CD4-positive, CD25-positive, alpha-beta regulatory T cell (primary cell): ENCODE data around the gene MTLN. TPM values are rescaled to one million over a fixed set of nuclear protein-coding genes. Genes with fewer than 3 reads are reported as not detected.
"Not testable (repeated sequence)": the region's sequence is repeated elsewhere in the genome, so short reads cannot be mapped to it uniquely, and the experiment has no call there.

ENCODE experiments used
- ATAC-seq, 2 donors: fragments of 150-1000 bp; cut with Tn5 transposase; one replicate each; pipeline ENCODE4 v1.10.0; 2021; ENCODE audit warnings: low read depth in 2 of 2, moderate number of reproducible peaks in 2 of 2, moderate library complexity in 1 of 2
- DNase-seq, 3 donors: peaks; one replicate each; pipeline versions ENCODE4 v3.0.0 to v3.0.0-alpha.2; 2012 to 2022; ENCODE audit warnings: mixed read lengths in 1 of 3
- H3K27ac ChIP-seq: one replicate; pipeline ENCODE4 v1.7.0; 2013; ENCODE audit warnings: mild to moderate bottlenecking, low read length; ENCODE audit not compliant: insufficient read depth, poor library complexity, severe bottlenecking
- H3K27me3 ChIP-seq: one replicate; pipeline ENCODE4 v1.7.0; 2013; ENCODE audit warnings: low read length; ENCODE audit not compliant: control insufficient read depth, insufficient read depth
- H3K36me3 ChIP-seq: one replicate; pipeline ENCODE4 v1.7.0; 2013; ENCODE audit warnings: mild to moderate bottlenecking, low read length, moderate library complexity; ENCODE audit not compliant: control insufficient read depth, insufficient read depth
- H3K4me1 ChIP-seq: 2 replicates; pipeline ENCODE4 v1.7.0; 2013; ENCODE audit warnings: mild to moderate bottlenecking, low read length; ENCODE audit not compliant: insufficient read depth, control insufficient read depth, poor library complexity, severe bottlenecking
- H3K4me3 ChIP-seq: one replicate; pipeline ENCODE4 v1.7.0; 2013; ENCODE audit warnings: low read depth, mild to moderate bottlenecking, low read length, moderate library complexity
- H3K9me3 ChIP-seq, 2 experiments: 1 replicate in 1 of 2; 2 replicates in 1 of 2; pipeline ENCODE4 v1.7.0; 2013; ENCODE audit warnings: low read length in 2 of 2, mild to moderate bottlenecking in 1 of 2, moderate library complexity in 1 of 2; ENCODE audit not compliant: control insufficient read depth in 2 of 2
- H3K27ac Mint-ChIP-seq, 3 donors: one replicate each; pipeline ENCODE4 v1.8.0; 2020 to 2022; ENCODE audit warnings: mild to moderate bottlenecking in 3 of 3, mixed read lengths in 3 of 3, moderate library complexity in 2 of 3
- H3K27me3 Mint-ChIP-seq: one replicate; pipeline ENCODE4 v1.8.0; 2022; ENCODE audit warnings: mild to moderate bottlenecking, mixed read lengths
- H3K36me3 Mint-ChIP-seq: one replicate; pipeline ENCODE4 v1.8.0; 2020; ENCODE audit warnings: mixed read lengths
- H3K4me1 Mint-ChIP-seq, 4 donors: one replicate each; pipeline ENCODE4 v1.8.0; 2020 to 2022; ENCODE audit warnings: mixed read lengths in 4 of 4, mild to moderate bottlenecking in 1 of 4
- H3K4me3 Mint-ChIP-seq, 4 donors: one replicate each; pipeline ENCODE4 v1.8.0; 2020 to 2022; ENCODE audit warnings: mild to moderate bottlenecking in 4 of 4, mixed read lengths in 4 of 4, moderate library complexity in 3 of 4
- H3K9me3 Mint-ChIP-seq, 7 donors: one replicate each; pipeline ENCODE4 v1.8.0; 2020 to 2022; ENCODE audit warnings: mixed read lengths in 7 of 7, mild to moderate bottlenecking in 3 of 7, moderate library complexity in 2 of 7
- polyA plus RNA-seq, 4 donors: library from polyadenylated mRNA; unstranded; fragments of 300-500 nt; fragmentation: Illumina TruSeq; gene quantifications; one replicate each; pipeline ENCODE4 v1.2.3, GENCODE V29; 2021
- total RNA-seq: library from RNA; stranded (reverse); gene quantifications from one replicate; pipeline ENCODE4 v1.2.3, GENCODE V29; 2022

The MTLN gene
- total and polyA plus RNA-seq, 5 donors from 2014 or later, result 22.9 to 112 (median 102) TPM

DNA sequence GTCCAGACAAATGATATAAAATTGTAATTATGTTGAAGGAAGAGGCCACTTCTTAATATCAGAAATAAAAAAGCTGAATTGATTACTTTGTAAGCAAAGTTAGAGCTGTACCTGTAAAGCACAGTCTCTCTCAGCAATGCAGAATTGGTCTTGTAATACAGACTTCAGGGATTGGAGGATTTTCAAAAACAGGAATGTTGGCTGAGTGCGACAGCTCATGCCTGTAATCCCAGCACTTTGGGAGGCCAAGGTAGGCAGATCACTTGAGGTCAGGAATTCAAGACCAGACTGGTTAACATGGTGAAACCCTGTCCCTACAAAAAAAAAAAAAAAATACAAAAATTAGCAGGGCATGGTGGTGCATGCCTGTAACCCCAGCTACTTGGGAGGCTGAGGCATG, 10.3 kb upstream of the MTLN start:
- H3K36me3 ChIP-seq, H3K9me3 ChIP-seq, DNase-seq, H3K4me1 ChIP-seq, H3K4me1 Mint-ChIP-seq, ATAC-seq, H3K27ac ChIP-seq, H3K27ac Mint-ChIP-seq, H3K4me3 ChIP-seq, H3K9me3 Mint-ChIP-seq, H3K36me3 Mint-ChIP-seq, H3K4me3 Mint-ChIP-seq: not testable (repeated sequence)
- peaks cover 36% of the 10 kb centered on the region for H3K27me3 ChIP-seq
- H3K27me3 Mint-ChIP-seq, result peaks cover 60% of the 10 kb centered on the region

- Mint-ChIP-seq H3K4me3 (no peak overlapping the region), H3K9me3 (peaks cover 0 to 7% (median 1%) of the 10 kb centered on the region in 7 donors), H3K36me3 (no peaks in the 10 kb centered on the region), H3K27ac (no peak overlapping the region), H3K4me1 (peaks cover 0 to 2% (median 0%) of the 10 kb centered on the region in 4 donors), H3K27me3 (peaks cover 57% of the 10 kb centered on the region)
- Histone ChIP-seq H3K4me1 (no peaks in the 10 kb centered on the region), H3K9me3 (no peaks in the 10 kb centered on the region), H3K36me3 (no peaks in the 10 kb centered on the region), H3K27me3 (peaks cover 36% of the 10 kb centered on the region), H3K4me3 (no peak overlapping the region), H3K27ac (no peak overlapping the region)
- ATAC-seq (no peak), DNase-seq (no peak)
Measured at GRCh38 chr2:110221938-110222337, 9.6 kb upstream of the MTLN start.

DNA sequence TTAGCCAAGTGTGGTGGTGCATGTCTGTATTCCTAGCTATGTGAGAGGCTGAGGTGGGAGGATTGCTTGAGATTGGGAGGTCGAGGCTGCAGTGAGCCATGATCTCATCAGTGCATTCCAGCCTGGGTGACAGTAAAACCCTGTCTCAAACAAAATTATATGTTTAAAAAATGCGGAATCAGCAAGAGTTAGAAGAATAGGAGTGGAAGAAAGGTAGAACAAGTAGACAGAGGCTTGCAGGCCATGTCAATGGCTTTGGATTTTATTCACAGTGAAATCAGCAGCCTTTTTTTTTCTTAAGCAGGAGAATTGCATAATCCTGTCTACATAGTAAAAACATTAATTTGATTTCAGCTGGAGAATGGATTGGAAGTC, 7.8 kb upstream of the MTLN start:
- no peaks in the 10 kb centered on the region for H3K9me3 ChIP-seq
- DNase-seq, result no peak
- H3K36me3 ChIP-seq, result no peaks in the 10 kb centered on the region
- Mint-ChIP-seq H3K9me3 (peaks cover 0 to 5% (median 0%) of the 10 kb centered on the region in 7 donors), H3K27ac (no peak overlapping the region), H3K27me3 (peaks cover 55% of the 10 kb centered on the region), H3K4me3 (no peak overlapping the region), H3K4me1 (no peaks in the 10 kb centered on the region), H3K36me3 (no peaks in the 10 kb centered on the region)
- H3K4me3 ChIP-seq, result no peak overlapping the region
- ATAC-seq, result no peak
- peaks cover 31% of the 10 kb centered on the region for H3K27me3 ChIP-seq
- no peak overlapping the region for H3K27ac ChIP-seq
- H3K4me1 ChIP-seq, result no peaks in the 10 kb centered on the region

DNA sequence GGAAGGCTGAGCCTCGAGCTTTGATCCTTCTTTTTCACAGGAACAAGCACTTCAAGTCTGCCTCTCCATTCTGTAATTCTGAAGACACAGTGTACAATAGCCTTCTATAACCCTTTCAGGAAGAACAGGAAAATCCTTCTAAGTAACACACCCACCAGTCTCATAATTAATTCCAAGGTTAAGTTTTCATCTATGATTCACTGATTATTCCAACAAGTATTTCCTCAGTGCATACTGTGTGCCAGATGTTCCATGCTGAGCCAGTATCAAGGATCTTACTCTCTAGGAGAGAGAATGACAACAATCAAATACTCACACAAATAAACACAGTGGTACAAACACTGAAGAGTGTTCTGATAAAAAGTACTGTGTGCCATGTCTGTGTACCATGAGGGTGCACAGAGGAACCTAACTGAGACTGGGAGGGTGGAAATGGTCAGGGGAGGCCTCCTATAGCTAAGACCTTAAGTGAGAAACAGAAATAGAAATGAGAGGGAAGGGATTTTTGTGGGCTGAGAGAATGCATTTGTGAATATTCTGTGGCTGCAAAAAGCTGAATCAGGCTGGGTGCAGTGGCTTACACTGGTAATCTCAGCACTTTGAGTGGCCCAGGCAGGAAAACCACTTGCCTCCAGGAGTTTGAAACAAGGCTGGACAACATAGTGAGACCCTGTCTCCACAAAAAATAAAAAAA, 7.3 kb upstream of the MTLN start:
- Histone ChIP-seq H3K36me3 (no peaks in the 10 kb centered on the region), H3K27me3 (peaks cover 30% of the 10 kb centered on the region), H3K27ac (no peak overlapping the region), H3K4me1 (no peaks in the 10 kb centered on the region), H3K4me3 (no peak overlapping the region), H3K9me3 (no peaks in the 10 kb centered on the region)
- Mint-ChIP-seq H3K27me3 (peaks cover 58% of the 10 kb centered on the region), H3K36me3 (no peaks in the 10 kb centered on the region), H3K4me3 (no peak overlapping the region), H3K27ac (no peak overlapping the region), H3K9me3 (peaks cover 0 to 5% (median 0%) of the 10 kb centered on the region in 7 donors), H3K4me1 (no peaks in the 10 kb centered on the region)
- no peak for ATAC-seq
- DNase-seq, result no peak

GRCh38 chr2:110218889-110219288, 6.5 kb upstream of the MTLN start:
- not testable (repeated sequence) for H3K4me3 ChIP-seq, H3K9me3 ChIP-seq, H3K4me3 Mint-ChIP-seq, ATAC-seq, H3K27ac Mint-ChIP-seq, H3K36me3 ChIP-seq, H3K27ac ChIP-seq, H3K4me1 Mint-ChIP-seq, H3K9me3 Mint-ChIP-seq, H3K4me1 ChIP-seq, H3K36me3 Mint-ChIP-seq, DNase-seq
- H3K27me3 Mint-ChIP-seq, result peaks cover 56% of the 10 kb centered on the region
- peaks cover 29% of the 10 kb centered on the region for H3K27me3 ChIP-seq

GRCh38 chr2:110216803-110217202, 4.5 kb upstream of the MTLN start:
- H3K9me3 ChIP-seq, result peaks cover 3 to 5% of the 10 kb centered on the region in 2 experiments
- H3K36me3 ChIP-seq, result no peaks in the 10 kb centered on the region
- H3K27me3 ChIP-seq, result peaks cover 22% of the 10 kb centered on the region
- DNase-seq (no peak), ATAC-seq (no peak)
- Mint-ChIP-seq H3K4me3 (peak overlapping the region in 1 of 4 donors; percentile 41), H3K27me3 (peaks cover 61% of the 10 kb centered on the region), H3K9me3 (peaks cover 0 to 5% (median 0%) of the 10 kb centered on the region in 7 donors), H3K4me1 (peaks cover 0 to 9% (median 4%) of the 10 kb centered on the region in 4 donors), H3K36me3 (no peaks in the 10 kb centered on the region), H3K27ac (no peak overlapping the region)
- no peak overlapping the region for H3K27ac ChIP-seq
- H3K4me1 ChIP-seq, result peaks cover 7% of the 10 kb centered on the region
- H3K4me3 ChIP-seq, result no peak overlapping the region

DNA sequence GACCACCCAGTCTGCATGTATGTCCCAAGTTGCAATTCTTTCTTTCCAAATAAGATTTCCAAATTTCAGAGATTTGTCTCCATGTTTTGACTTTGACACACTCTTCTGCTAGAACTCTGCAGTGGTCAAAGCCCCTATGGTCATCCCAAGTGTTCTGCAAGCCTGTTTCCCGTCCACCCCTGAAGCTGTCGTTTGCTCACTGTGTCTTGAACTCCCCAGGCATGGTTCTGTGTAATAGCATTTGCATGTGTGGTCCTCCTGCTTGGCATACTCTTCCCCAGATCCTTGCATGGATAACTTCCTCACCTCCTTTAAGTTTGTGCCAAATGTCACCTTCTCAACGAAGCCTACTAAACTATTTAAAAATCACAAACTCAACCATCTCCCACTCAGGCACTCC, 3.9 kb upstream of the MTLN start:
- peaks cover 19% of the 10 kb centered on the region for H3K27me3 ChIP-seq
- ATAC-seq (no peak), DNase-seq (no peak)
- Mint-ChIP-seq H3K9me3 (peaks cover 0 to 5% (median 0%) of the 10 kb centered on the region in 7 donors), H3K4me3 (peak overlapping the region in 2 of 4 donors; percentile 2 to 41), H3K27me3 (peaks cover 57% of the 10 kb centered on the region), H3K4me1 (peaks cover 2 to 13% (median 8%) of the 10 kb centered on the region in 4 donors), H3K27ac (no peak overlapping the region), H3K36me3 (no peaks in the 10 kb centered on the region)
- H3K4me1 ChIP-seq, result peaks cover 13% of the 10 kb centered on the region
- no peak overlapping the region for H3K27ac ChIP-seq
- no peak overlapping the region for H3K4me3 ChIP-seq
- H3K9me3 ChIP-seq, result peaks cover 3 to 5% of the 10 kb centered on the region in 2 experiments
- no peaks in the 10 kb centered on the region for H3K36me3 ChIP-seq

DNA sequence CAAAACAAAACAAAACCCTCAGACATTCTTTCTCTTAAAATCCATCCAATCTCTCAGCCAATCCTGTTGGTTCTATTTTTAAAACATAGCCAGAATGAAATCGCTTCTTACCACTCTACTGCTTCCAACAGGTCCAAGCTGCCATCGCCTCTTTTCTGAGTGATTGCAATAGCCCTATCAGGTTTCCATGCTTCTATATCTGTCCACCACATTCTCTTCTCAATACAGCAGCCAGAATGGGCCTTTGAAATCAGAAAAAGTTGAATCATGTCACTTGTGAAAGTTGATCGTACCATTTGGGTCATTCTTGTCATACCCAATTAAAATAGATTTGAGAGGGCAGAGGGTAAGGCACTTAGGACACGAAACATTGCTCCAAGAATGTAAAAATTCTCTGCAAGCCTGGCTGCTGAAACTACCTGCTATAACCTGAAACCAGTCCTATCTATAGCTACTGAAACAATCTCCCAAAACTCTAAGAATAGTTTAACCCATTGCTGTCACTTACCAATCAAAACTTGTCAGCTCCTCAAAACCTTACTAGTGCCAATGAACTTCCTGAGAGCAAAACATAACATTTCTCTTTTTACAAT, 3.3 kb upstream of the MTLN start:
- H3K4me1 ChIP-seq, result peaks cover 16% of the 10 kb centered on the region
- no peaks in the 10 kb centered on the region for H3K36me3 ChIP-seq
- no peak overlapping the region for H3K27ac Mint-ChIP-seq
- H3K27me3 ChIP-seq, result peaks cover 19% of the 10 kb centered on the region
- no peaks in the 10 kb centered on the region for H3K36me3 Mint-ChIP-seq
- peak overlapping the region in 2 of 4 donors; percentile 2 to 39 for H3K4me3 Mint-ChIP-seq
- H3K27me3 Mint-ChIP-seq, result peaks cover 56% of the 10 kb centered on the region
- no peak overlapping the region for H3K27ac ChIP-seq
- H3K4me1 Mint-ChIP-seq, result peaks cover 2 to 13% (median 8%) of the 10 kb centered on the region in 4 donors
- no peak for DNase-seq
- peaks cover 0 to 5% (median 0%) of the 10 kb centered on the region in 7 donors for H3K9me3 Mint-ChIP-seq
- ATAC-seq, result no peak
- no peak overlapping the region for H3K4me3 ChIP-seq
- peaks cover 3 to 5% of the 10 kb centered on the region in 2 experiments for H3K9me3 ChIP-seq
